ENCODE data around the gene SPDYE4.

GRCh38 chr17:8754890-8755289 is 3.5 kb downstream of the SPDYE4 start:
- TF ChIP-seq POLR2AphosphoS5 (IDR thresholded peaks at IDR 0.05; ENCODE audit: low read depth) (no peak), CTCF (IDR thresholded peaks at IDR 0.05; ENCODE audit: insufficient read depth, low read length) (no peak)

Data from HL-60 (cell line).